H1 (cell line): ENCODE data around the gene CCDC30. TPM values are rescaled to one million over a fixed set of nuclear protein-coding genes. Genes with fewer than 3 reads are reported as not detected.

Source experiments
- CTCF ChIA-PET: fragments of 300-600 bp; sonication (Branson Sonifier 250); formaldehyde crosslinking; loops from one replicate; lab custom pipeline; 2021; ENCODE audit not compliant: partially characterized antibody; lab: Charles Lee
- POLR2A ChIA-PET: fragments of 300-600 bp; sonication (Branson Sonifier 250); formaldehyde crosslinking; loops from one replicate; lab custom pipeline; 2021; ENCODE audit warnings: inconsistent platforms; ENCODE audit not compliant: partially characterized antibody; lab: Charles Lee
- DNase-seq, 2 experiments: peaks; one replicate each; pipeline versions ENCODE4 v3.0.0 to v3.0.0-alpha.2; 2010 to 2022; ENCODE audit warnings: low spot score in 2 of 2, low read depth in 1 of 2, mixed read lengths in 1 of 2
- FAIRE-seq: peaks from 2 replicates; lab custom pipeline; 2011; peaks lifted over from hg19 to GRCh38; lab: Jason Lieb, UNC
- H2AFZ ChIP-seq: 2 replicates; pipeline ENCODE4 v1.8.1; 2012; ENCODE audit warnings: low read length, inconsistent platforms
- H2AK5ac ChIP-seq: 2 replicates; pipeline ENCODE4 v1.6.1; 2013; ENCODE audit warnings: low read depth, low read length
- H2BK120ac ChIP-seq: replicated peaks from 2 replicates; pipeline ENCODE3; 2013; ENCODE audit warnings: low read depth, low read length, inconsistent platforms
- H2BK12ac ChIP-seq: 2 replicates; pipeline ENCODE4 v1.6.1; 2013; ENCODE audit warnings: low read depth, low read length
- H2BK15ac ChIP-seq: 2 replicates; pipeline ENCODE4 v1.6.1; 2013; ENCODE audit warnings: low read length
- H2BK20ac ChIP-seq: 2 replicates; pipeline ENCODE4 v1.6.1; 2013; ENCODE audit warnings: low read length
- H2BK5ac ChIP-seq: 2 replicates; pipeline ENCODE4 v1.6.1; 2013; ENCODE audit warnings: low read depth, low read length
- H3K14ac ChIP-seq: 2 replicates; pipeline ENCODE4 v1.6.1; 2013; ENCODE audit warnings: inconsistent platforms; ENCODE audit not compliant: insufficient read length
- H3K18ac ChIP-seq: 2 replicates; pipeline ENCODE4 v1.6.1; 2013; ENCODE audit warnings: low read length; ENCODE audit errors: extremely low read depth
- H3K23ac ChIP-seq: 2 replicates; pipeline ENCODE4 v1.6.1; 2013; ENCODE audit warnings: inconsistent platforms; ENCODE audit not compliant: insufficient read length
- H3K23me2 ChIP-seq: 2 replicates; pipeline ENCODE4 v1.6.1; 2013; ENCODE audit warnings: low read depth, low read length
- H3K27ac ChIP-seq: 2 replicates; pipeline ENCODE4 v1.6.1; 2011; ENCODE audit warnings: low read depth, low read length, inconsistent platforms
- H3K27me3 ChIP-seq, 4 experiments: replicated peaks in 1 of 4; 1 replicate in 1 of 4; 2 replicates in 3 of 4; pipeline versions ENCODE4 v1.6.1 to v1.8.1; 2011 to 2013; ENCODE audit warnings: low read length in 3 of 4, mild to moderate bottlenecking in 3 of 4, inconsistent platforms in 2 of 4, mixed read lengths in 2 of 4, moderate library complexity in 1 of 4; ENCODE audit not compliant: control insufficient read depth in 3 of 4, insufficient read depth in 3 of 4; ENCODE audit errors: extremely low read depth in 1 of 4
- H3K36me3 ChIP-seq, 4 experiments: 2 replicates each; pipeline versions ENCODE4 v1.6.1 to v1.8.1; 2011 to 2013; ENCODE audit warnings: mild to moderate bottlenecking in 4 of 4, low read length in 3 of 4, moderate library complexity in 2 of 4, control low read depth in 1 of 4, inconsistent platforms in 1 of 4; ENCODE audit not compliant: insufficient read depth in 4 of 4, control insufficient read depth in 2 of 4
- H3K4ac ChIP-seq: replicated peaks from 2 replicates; pipeline ENCODE3; 2013; ENCODE audit warnings: low read length, low read depth, mixed read lengths, inconsistent platforms; ENCODE audit not compliant: insufficient read length
- H3K4me1 ChIP-seq, 4 experiments: replicated peaks in 1 of 4; 1 replicate in 1 of 4; 2 replicates in 3 of 4; pipeline versions ENCODE4 v1.6.1 to v1.8.1; 2011 to 2013; ENCODE audit warnings: low read length in 3 of 4, inconsistent platforms in 2 of 4, mixed read lengths in 1 of 4; ENCODE audit not compliant: insufficient read depth in 4 of 4, control insufficient read depth in 3 of 4
- H3K4me2 ChIP-seq, 2 experiments: 2 replicates each; pipeline versions ENCODE4 v1.6.1 to v1.8.1; 2011 to 2013; ENCODE audit warnings: low read depth in 2 of 2, low read length in 2 of 2, control low read depth in 1 of 2, inconsistent platforms in 1 of 2, mild to moderate bottlenecking in 1 of 2; ENCODE audit not compliant: insufficient read depth in 1 of 2
- H3K4me3 ChIP-seq, 4 experiments: fragments of 200-600, 300-600 bp in 1 of 4; sonication (generic), shearing (Covaris generic), sonication (Bioruptor Twin) in 1 of 4; 2 replicates each; pipeline versions ENCODE4 v1.5.1 to v1.8.1; 2011 to 2016; ENCODE audit warnings: low read length in 4 of 4, low read depth in 3 of 4, control low read depth in 2 of 4, inconsistent platforms in 2 of 4, mild to moderate bottlenecking in 2 of 4, mixed read lengths in 1 of 4, moderate library complexity in 1 of 4; ENCODE audit not compliant: insufficient read depth in 2 of 4; ENCODE audit errors: extremely low read depth in 1 of 4
- H3K56ac ChIP-seq: replicated peaks from 2 replicates; pipeline ENCODE3; 2013; ENCODE audit warnings: low read depth, mild to moderate bottlenecking, mixed read lengths, low read length, inconsistent platforms; ENCODE audit not compliant: insufficient read length
- H3K79me1 ChIP-seq: 2 replicates; pipeline ENCODE4 v1.6.1; 2013; ENCODE audit warnings: low read depth, low read length, control low read depth
- H3K79me2 ChIP-seq, 2 experiments: 2 replicates each; pipeline versions ENCODE4 v1.6.1 to v1.8.1; 2012 to 2013; ENCODE audit warnings: low read length in 2 of 2, mild to moderate bottlenecking in 2 of 2, inconsistent platforms in 1 of 2; ENCODE audit not compliant: insufficient read depth in 2 of 2, control insufficient read depth in 1 of 2
- H3K9ac ChIP-seq, 4 experiments: replicated peaks in 1 of 4; 1 replicate in 1 of 4; 2 replicates in 3 of 4; pipeline versions ENCODE4 v1.6.1 to v1.8.1; 2011 to 2013; ENCODE audit warnings: low read depth in 3 of 4, low read length in 3 of 4, control low read depth in 2 of 4, mild to moderate bottlenecking in 2 of 4, moderate library complexity in 2 of 4, inconsistent platforms in 1 of 4; ENCODE audit errors: extremely low read depth in 1 of 4
- H3K9me3 ChIP-seq, 2 experiments: 2 replicates each; pipeline versions ENCODE4 v1.6.1 to v1.8.1; 2012 to 2013; ENCODE audit warnings: mild to moderate bottlenecking in 2 of 2, moderate library complexity in 2 of 2, control low read depth in 1 of 2, inconsistent platforms in 1 of 2, low read depth in 1 of 2, low read length in 1 of 2, mixed read lengths in 1 of 2; ENCODE audit not compliant: insufficient read depth in 2 of 2
- H4K20me1 ChIP-seq, 2 experiments: replicated peaks in 1 of 2; 2 replicates each; pipeline versions ENCODE3 to v1.8.1; 2011 to 2013; ENCODE audit warnings: inconsistent platforms in 2 of 2, low read length in 2 of 2, mild to moderate bottlenecking in 1 of 2; ENCODE audit not compliant: insufficient read depth in 2 of 2, control insufficient read depth in 1 of 2
- H4K5ac ChIP-seq: 2 replicates; pipeline ENCODE4 v1.6.1; 2013; ENCODE audit warnings: low read length, low read depth, mixed read lengths, inconsistent platforms; ENCODE audit not compliant: insufficient read length
- H4K8ac ChIP-seq: 2 replicates; pipeline ENCODE4 v1.8.0; 2013; ENCODE audit warnings: mild to moderate bottlenecking, moderate library complexity, low read length, inconsistent platforms; ENCODE audit not compliant: insufficient read depth; ENCODE audit errors: extremely low read depth
- H4K91ac ChIP-seq: replicated peaks from 2 replicates; pipeline ENCODE3; 2013; ENCODE audit warnings: low read length, mixed read lengths, inconsistent platforms; ENCODE audit not compliant: insufficient read length
- BCL11A ChIP-seq, 2 experiments: IDR thresholded peaks; one replicate each; pipeline ENCODE4 v1.6.1; 2011; ENCODE audit warnings: low read depth in 2 of 2, low read length in 2 of 2, mild to moderate bottlenecking in 2 of 2
- CTBP2 ChIP-seq: IDR thresholded peaks from 2 replicates; pipeline ENCODE4 v1.7.0; 2011; ENCODE audit warnings: borderline replicate concordance, mild to moderate bottlenecking, moderate library complexity, mixed read lengths, low read length; ENCODE audit not compliant: insufficient read depth, insufficient read length
- E2F6 ChIP-seq: IDR thresholded peaks from 2 replicates; pipeline ENCODE4 v1.6.1; 2012; ENCODE audit warnings: inconsistent platforms
- EGR1 ChIP-seq: IDR thresholded peaks from 2 replicates; pipeline ENCODE4 v1.6.1; 2011; ENCODE audit warnings: low read depth, low read length, borderline replicate concordance
- GTF2F1 ChIP-seq: IDR thresholded peaks from 2 replicates; pipeline ENCODE4 v1.6.1; 2012; ENCODE audit warnings: low read depth, low read length, improper control_type of control experiment, borderline replicate concordance
- KDM5A ChIP-seq: fragments of 200-600 bp; IDR thresholded peaks from 2 replicates; pipeline ENCODE4 v1.7.1; 2012; ENCODE audit warnings: mild to moderate bottlenecking, low read length, inconsistent platforms, mixed read lengths
- NANOG ChIP-seq: IDR thresholded peaks from 2 replicates; pipeline ENCODE4 v1.6.1; 2011; ENCODE audit warnings: low read length, low read depth, mild to moderate bottlenecking, inconsistent platforms; ENCODE audit not compliant: insufficient read depth, poor library complexity, severe bottlenecking
- POLR2AphosphoS5 ChIP-seq: IDR thresholded peaks from 2 replicates; pipeline ENCODE4 v1.6.1; 2011; ENCODE audit warnings: low read depth, low read length
- SAP30 ChIP-seq: fragments of 300-600 bp; sonication (generic); IDR thresholded peaks from 2 replicates; pipeline ENCODE4 v1.7.1; 2012; ENCODE audit warnings: low read length, moderate library complexity, mild to moderate bottlenecking, inconsistent platforms; ENCODE audit not compliant: insufficient read depth, insufficient replicate concordance
- SP1 ChIP-seq: IDR thresholded peaks from 2 replicates; pipeline ENCODE4 v1.6.1; 2011; ENCODE audit warnings: low read depth, low read length
- TCF12 ChIP-seq: IDR thresholded peaks from 2 replicates; pipeline ENCODE4 v1.6.1; 2011; ENCODE audit warnings: low read depth, mild to moderate bottlenecking, low read length
- USF2 ChIP-seq: IDR thresholded peaks from 2 replicates; pipeline ENCODE4 v1.6.1; 2011; ENCODE audit warnings: low read length, improper control_type of control experiment
- WGBS, 2 experiments: shearing (Covaris generic) in 1 of 2; methylation state at CpG; one replicate each; pipeline versions ENCODE4 v1.1.6 to v1.1.7; 2013 to 2015; ENCODE audit warnings: low lambda C conversion rate in 2 of 2, mixed read lengths in 2 of 2, inconsistent platforms in 1 of 2, low coverage in 1 of 2, missing lambda C conversion rate in 1 of 2; ENCODE audit not compliant: insufficient replicate concordance in 2 of 2, insufficient coverage in 1 of 2, insufficient read length in 1 of 2; ENCODE audit errors: extremely low coverage in 1 of 2, missing lambda C conversion rate in 1 of 2; 5-methylcytosine and 5-hydroxymethylcytosine counted together
- polyA plus RNA-seq, 7 experiments: library from polyadenylated mRNA; depleted of rRNA in 3 of 7; stranded (reverse) in 5 of 7; unstranded in 2 of 7; fragments of >200 nt in 5 of 7; fragments of 200-250 nt in 2 of 7; gene quantifications; 1 replicate in 5 of 7; 2 replicates in 1 of 7; 4 replicates in 1 of 7; pipeline versions ENCODE4 v1.2.1 to v1.2.3, GENCODE V29; 2011 to 2013; ENCODE audit warnings: missing spikeins in 2 of 7, mixed read lengths in 2 of 7
- total RNA-seq: library from RNA; stranded (reverse); fragmentation: NEBNext Ultra II Directional; extraction: Animal tissue kit (Norgen Biotek cat#: 25700); gene quantifications from 2 replicates; pipeline ENCODE4 v1.2.1, GENCODE V29; 2021

CCDC30 gene
- total and polyA plus RNA-seq, 2 of the 8 experiments (the other 6 are each of a cell fraction or from before 2014, with no cell fraction given), result 0.60 to 1.8 TPM

- Histone ChIP-seq H3K27ac (no peak overlapping the region), H3K4me3 (no peak overlapping the region), H3K4me2 (no peak overlapping the region), H2BK12ac (no peak overlapping the region), H3K18ac (no peak overlapping the region), H3K27me3 (no peaks in the 10 kb centered on the region), H4K5ac (no peak overlapping the region), H3K79me1 (no peaks in the 10 kb centered on the region), H3K4ac (no peak overlapping the region), H3K9me3 (no peaks in the 10 kb centered on the region), H2BK20ac (no peak overlapping the region), H3K14ac (no peak overlapping the region), H3K9ac (no peak overlapping the region), H3K4me1 (no peaks in the 10 kb centered on the region), H3K36me3 (peaks cover 0 to 31% (median 7%) of the 10 kb centered on the region in 4 experiments; a peak in 5 of 8 replicates), H4K8ac (no peak overlapping the region), H3K56ac (no peak overlapping the region), H2BK120ac (no peak overlapping the region), H2BK15ac (no peak overlapping the region), H3K23ac (no peak overlapping the region), H4K91ac (no peak overlapping the region), H3K79me2 (no peaks in the 10 kb centered on the region), H2AK5ac (no peak overlapping the region), H2BK5ac (no peak overlapping the region), H2AFZ (no peak overlapping the region), H4K20me1 (no peaks in the 10 kb centered on the region), H3K23me2 (no peaks in the 10 kb centered on the region)
- FAIRE-seq (no peak), DNase-seq (no peak)
- POLR2A ChIA-PET, result interaction anchor here (0.7 to 1.7 kb wide), 3 partner anchors 9 to 21 kb away, joined by 3 to 4 read pairs (median 3); no protein-coding TSS in a partner anchor
- WGBS, 2 experiments, result 89% methylated on average over 1 of the region's 1 CpG; no CpG with 5 or more reads in 1 of the 2 experiments
- CTCF ChIA-PET, result interaction anchor here (1.2 kb wide), 3 partner anchors 12 to 75 kb away, joined by 3 to 4 read pairs (median 3); no protein-coding TSS in a partner anchor
- no peak for TF ChIP-seq SAP30
- no peak for TF ChIP-seq CTBP2
- no peak for TF ChIP-seq KDM5A
- TF ChIP-seq BCL11A (IDR thresholded peaks at IDR 0.05; ENCODE audit: low read depth in 2 of 2, low read length in 2 of 2), result no peak
- TF ChIP-seq USF2, result no peak
- TF ChIP-seq POLR2AphosphoS5, result no peak
- no peak for TF ChIP-seq TCF12
- no peak for TF ChIP-seq SP1
- no peak for TF ChIP-seq EGR1
- no peak for TF ChIP-seq E2F6
- TF ChIP-seq NANOG, result no peak
- TF ChIP-seq GTF2F1, result no peak
Observed at GRCh38 chr1:42674682-42675081, 211.6 kb downstream of the CCDC30 start.
